Kidney epithelial cell (primary cell): ENCODE results near the gene ABR. TPM values are rescaled to one million over a fixed set of nuclear protein-coding genes. Genes with fewer than 3 reads are reported as not detected.
A peak's percentile ranks its signal among the peaks of the same experiment; 100 is the strongest.

ENCODE experiments used
- DNase-seq: peaks from one replicate; pipeline ENCODE4 v3.0.0-alpha.2; 2010; ENCODE audit warnings: low read depth
- H3K27me3 ChIP-seq: 2 replicates; pipeline ENCODE4 v1.6.0; 2011; ENCODE audit warnings: low read length; ENCODE audit not compliant: control insufficient read depth, insufficient read depth
- H3K36me3 ChIP-seq: 2 replicates; pipeline ENCODE4 v1.5.1; 2011; ENCODE audit warnings: low read length; ENCODE audit not compliant: control insufficient read depth, insufficient read depth
- H3K4me3 ChIP-seq: 2 replicates; pipeline ENCODE4 v1.5.1; 2011; ENCODE audit warnings: low read depth, mild to moderate bottlenecking, control low read depth, low read length
- CTCF ChIP-seq: IDR thresholded peaks from 2 replicates; pipeline ENCODE4 v1.5.1; 2011; ENCODE audit warnings: mild to moderate bottlenecking, moderate library complexity, low read length, control low read depth, inconsistent platforms; ENCODE audit not compliant: insufficient read depth, poor library complexity, severe bottlenecking
- total RNA-seq: library from RNA; depleted of rRNA; stranded (reverse); fragments of >200 nt; gene quantifications from 2 replicates; pipeline ENCODE4 v1.2.3, GENCODE V29; 2015

Gene ABR
- total RNA-seq, 1 donor from 2014 or later, result 141 TPM

- TF ChIP-seq CTCF, result no peak
- no peak overlapping the region for H3K4me3 ChIP-seq
- DNase-seq, result no peak
- no peaks in the 10 kb centered on the region for H3K36me3 ChIP-seq
- H3K27me3 ChIP-seq, result no peaks in the 10 kb centered on the region
Observed at GRCh38 chr17:1116602-1117001, 63.2 kb downstream of the ABR start.

GRCh38 chr17:1112875-1113274 is 66.9 kb downstream of the ABR start:
- no peaks in the 10 kb centered on the region for H3K27me3 ChIP-seq
- no peak for TF ChIP-seq CTCF
- H3K4me3 ChIP-seq, result no peak overlapping the region
- H3K36me3 ChIP-seq, result no peaks in the 10 kb centered on the region
- DNase-seq, result no peak

GRCh38 chr17:1111599-1112443 is 68.0 kb downstream of the ABR start:
- TF ChIP-seq CTCF, result no peak
- Histone ChIP-seq H3K27me3 (no peaks in the 10 kb centered on the region), H3K4me3 (no peak overlapping the region), H3K36me3 (no peaks in the 10 kb centered on the region)
- no peak for DNase-seq

GRCh38 chr17:1110862-1111598 is 68.8 kb downstream of the ABR start:
- peak; percentile 85 for DNase-seq
- Histone ChIP-seq H3K4me3 (no peak overlapping the region), H3K27me3 (no peaks in the 10 kb centered on the region), H3K36me3 (no peaks in the 10 kb centered on the region)
- TF ChIP-seq CTCF, result no peak

- Histone ChIP-seq H3K4me3 (no peak overlapping the region), H3K27me3 (no peaks in the 10 kb centered on the region), H3K36me3 (no peaks in the 10 kb centered on the region)
- TF ChIP-seq CTCF, result no peak
- DNase-seq, result no peak
Observed at GRCh38 chr17:1110541-1110861, 69.3 kb downstream of the ABR start.
